Measurements from ENCODE around the gene PADI3. TPM values are rescaled to one million over a fixed set of nuclear protein-coding genes. Genes with fewer than 3 reads are reported as not detected.

PADI3 gene
- total and polyA plus RNA-seq, 9 of the 15 experiments (the other 6 are each of a cell fraction or from before 2014, with no cell fraction given), result not detected

DNA sequence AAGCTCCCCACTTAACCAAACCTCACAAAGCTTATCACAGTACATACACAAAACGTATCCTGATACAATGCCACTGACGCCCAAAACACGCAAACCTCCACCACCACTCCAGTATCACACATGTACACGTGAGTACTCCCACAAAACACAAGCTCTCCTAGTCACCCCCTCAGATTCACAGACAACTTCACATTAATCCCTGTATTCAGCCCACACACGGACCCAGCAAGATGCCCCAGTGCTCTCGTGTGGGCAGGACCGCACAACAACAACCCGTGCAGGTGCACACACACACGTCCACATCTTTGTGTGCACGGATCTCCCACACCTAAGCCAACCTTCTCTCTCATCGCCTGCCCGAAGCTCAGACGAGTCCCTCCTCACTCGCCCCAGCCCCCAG is 26.3 kb upstream of the PADI3 start:
- Histone ChIP-seq H3K9me3 (replicated peaks; ENCODE audit: control insufficient read depth, insufficient read depth, low read depth, low read length) (no peaks in the 10 kb centered on the region), H4K20me1 (replicated peaks; ENCODE audit: control insufficient read depth, insufficient read depth, low read length) (peaks cover 9% of the 10 kb centered on the region), H3K4me2 (ENCODE audit: insufficient read depth, low read length) (no peak overlapping the region), H3K27ac (ENCODE audit: extremely low read depth, low read depth, low read length) (no peak overlapping the region), H3K4me1 (replicated peaks in 1 of 2; ENCODE audit: control insufficient read depth in 2 of 2, insufficient read depth in 2 of 2, low read length in 2 of 2) (no peaks in the 10 kb centered on the region), H3K36me3 (ENCODE audit: control insufficient read depth, insufficient read depth, low read length) (no peaks in the 10 kb centered on the region), H3K27me3 (ENCODE audit: control insufficient read depth in 2 of 2, insufficient read depth in 2 of 2, low read length in 2 of 2) (peaks cover 6 to 57% of the 10 kb centered on the region in 2 experiments; a peak in 4 of 5 replicates), H2AFZ (ENCODE audit: low read depth, low read length) (no peak overlapping the region), H3K9me1 (ENCODE audit: control insufficient read depth, insufficient read depth, low read length) (no peaks in the 10 kb centered on the region), H3K79me2 (ENCODE audit: control insufficient read depth, insufficient read depth, low read length) (no peaks in the 10 kb centered on the region), H3K4me3 (no peak overlapping the region), H3K9ac (ENCODE audit: insufficient read depth in 1 of 2, low read depth in 2 of 2, low read length in 2 of 2) (no peak overlapping the region)
- intact Hi-C loops (cut with micrococcal nuclease) (no loop called here), in situ Hi-C loops (cut with MboI) (no loop called here)
- DNase-seq (ENCODE audit: extremely low read depth in 1 of 4, low spot score in 3 of 4) (no peak), FAIRE-seq (no peak), ATAC-seq (no peak)
- no peak for TF ChIP-seq HDAC8 (tag; IDR thresholded peaks at IDR 0.05)
- TF ChIP-seq NFYB (IDR thresholded peaks at IDR 0.05; ENCODE audit: extremely low read depth, insufficient read length), result no peak
- TF ChIP-seq MBD2 (IDR thresholded peaks at IDR 0.05; ENCODE audit: borderline replicate concordance, low read depth), result no peak
- TF ChIP-seq SNRNP70 (optimal IDR thresholded peaks at IDR 0.05; ENCODE audit: low read depth, low read length), result no peak
- TF ChIP-seq NFRKB (IDR thresholded peaks at IDR 0.05; ENCODE audit: low read depth), result no peak
- no peak for TF ChIP-seq RAD21 (CRISPR knock-in tag; conservative IDR thresholded peaks at IDR 0.05 in 1 of 2, IDR thresholded peaks at IDR 0.05 in 1 of 2)
- POLR2A ChIA-PET, result interaction anchor here (0.6 to 0.7 kb wide), 3 partner anchors 15 to 1373 kb away, joined by 3 to 4 read pairs (median 3); no protein-coding TSS in a partner anchor
- CTCF ChIA-PET (ENCODE audit: low intra/inter-chr PET ratio), result interaction anchor here (0.6 kb wide), 1 partner anchor 31 kb away, joined by 3 read pairs; no protein-coding TSS in a partner anchor
- BruUV-seq (replicated peaks), result no TSS peak
- WGBS (ENCODE audit: insufficient coverage, low coverage, missing lambda C conversion rate), result 1% methylated on average over 14 of the region's 14 CpGs

DNA sequence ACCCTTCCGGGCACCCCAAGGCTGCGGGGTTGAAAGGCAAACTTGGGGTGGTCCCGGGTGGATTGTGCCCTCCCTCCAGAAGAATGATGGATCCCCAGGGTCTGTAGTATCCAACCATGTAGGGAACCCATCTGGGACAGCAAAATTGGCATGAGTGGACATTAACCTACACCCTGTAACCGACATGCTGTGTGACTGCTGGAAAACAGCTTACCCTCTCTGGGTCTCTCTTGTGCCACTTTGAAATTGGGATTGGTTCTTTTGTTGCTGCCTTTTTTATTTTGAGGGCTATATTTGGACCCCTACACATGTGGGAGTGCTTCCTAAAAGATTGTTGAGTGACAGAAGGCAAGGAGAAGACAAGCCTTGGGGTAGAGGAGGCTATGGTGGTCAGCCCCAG is 24.5 kb upstream of the PADI3 start:
- no peaks in the 10 kb centered on the region for H3K9me1 ChIP-seq (ENCODE audit: control insufficient read depth, insufficient read depth, low read length)
- ATAC-seq (no peak), DNase-seq (ENCODE audit: extremely low read depth in 1 of 4, low spot score in 3 of 4) (no peak), FAIRE-seq (no peak)
- no TSS peak for BruUV-seq (replicated peaks)
- no peak overlapping the region for H2AFZ ChIP-seq (ENCODE audit: low read depth, low read length)
- H3K4me2 ChIP-seq (ENCODE audit: insufficient read depth, low read length), result no peak overlapping the region
- ChIA-PET CTCF (ENCODE audit: low intra/inter-chr PET ratio) (no interaction called here), POLR2A (interaction anchor here (1.0 to 1.1 kb wide), 2 partner anchors 17 to 65 kb away, joined by 4 to 6 read pairs; no protein-coding TSS in a partner anchor)
- H3K9me3 ChIP-seq (replicated peaks; ENCODE audit: control insufficient read depth, insufficient read depth, low read depth, low read length), result no peaks in the 10 kb centered on the region
- TF ChIP-seq MED1 (CRISPR knock-in tag; IDR thresholded peaks at IDR 0.05; ENCODE audit: borderline replicate concordance) (no peak), RBM25 (IDR thresholded peaks at IDR 0.05; ENCODE audit: low read depth, low read length, severe bottlenecking) (peak; percentile 76), CC2D1A (IDR thresholded peaks at IDR 0.05) (no peak), EP300 (IDR thresholded peaks at IDR 0.05; ENCODE audit: low read length) (no peak), ZFP36 (IDR thresholded peaks at IDR 0.05; ENCODE audit: low read depth, low read length, partially characterized antibody) (peak; percentile 62), STAT5A (IDR thresholded peaks at IDR 0.05; ENCODE audit: borderline replicate concordance, low read length) (no peak)
- H3K9ac ChIP-seq (ENCODE audit: insufficient read depth in 1 of 2, low read depth in 2 of 2, low read length in 2 of 2), result no peak overlapping the region
- 0% methylated on average over 4 of the region's 4 CpGs for WGBS (ENCODE audit: insufficient coverage, low coverage, missing lambda C conversion rate)
- no peaks in the 10 kb centered on the region for H3K4me1 ChIP-seq (replicated peaks in 1 of 2; ENCODE audit: control insufficient read depth in 2 of 2, insufficient read depth in 2 of 2, low read length in 2 of 2)
- intact Hi-C loops (cut with micrococcal nuclease), result no loop called here
- no peak overlapping the region for H3K27ac ChIP-seq (ENCODE audit: extremely low read depth, low read depth, low read length)
- H3K79me2 ChIP-seq (ENCODE audit: control insufficient read depth, insufficient read depth, low read length), result no peaks in the 10 kb centered on the region
- H3K4me3 ChIP-seq, result no peak overlapping the region
- peaks cover 6 to 57% of the 10 kb centered on the region in 2 experiments for H3K27me3 ChIP-seq (ENCODE audit: control insufficient read depth in 2 of 2, insufficient read depth in 2 of 2, low read length in 2 of 2)
- in situ Hi-C loops (cut with MboI), result no loop called here
- peaks cover 12% of the 10 kb centered on the region for H4K20me1 ChIP-seq (replicated peaks; ENCODE audit: control insufficient read depth, insufficient read depth, low read length)
- no peaks in the 10 kb centered on the region for H3K36me3 ChIP-seq (ENCODE audit: control insufficient read depth, insufficient read depth, low read length)
